HepG2 (cell line): Measurements from ENCODE around the gene DNASE2. TPM values are rescaled to one million over a fixed set of nuclear protein-coding genes. Genes with fewer than 3 reads are reported as not detected.

ENCODE experiments used
- ATAC-seq: fragments of 200-7000 bp; cut with Tn5 transposase; 3 replicates; pipeline ENCODE4 v1.9.1; 2020; ENCODE audit warnings: mild to moderate bottlenecking, moderate library complexity
- BruUV-seq: library from RNA; stranded (reverse); fragments of 400-500 nt; replicated peaks from 2 replicates; lab custom pipeline; 2021; lab: Mats Ljungman, UMichigan
- CTCF ChIA-PET: fragments of 300-600 bp; formaldehyde crosslinking; extraction: SDS; loops from one replicate; lab custom pipeline; 2021; ENCODE audit warnings: low total read pairs, inconsistent platforms, low intra/inter-chr PET ratio; lab: Yijun Ruan, JAX
- POLR2A ChIA-PET: fragments of 350-600 bp; sonication (Branson Sonifier 250); formaldehyde crosslinking; loops from one replicate; lab custom pipeline; 2020; ENCODE audit warnings: antibody characterized with exemption, inconsistent platforms; lab: Yijun Ruan, JAX
- DNase-seq: peaks from one replicate; pipeline ENCODE4 v3.0.0-alpha.2; 2015; ENCODE audit warnings: low spot score
- FAIRE-seq: peaks from 3 replicates; lab custom pipeline; 2011; peaks lifted over from hg19 to GRCh38; lab: Jason Lieb, UNC
- H2AFZ ChIP-seq: one replicate; pipeline ENCODE4 v1.6.1; 2011; ENCODE audit warnings: low read length, inconsistent platforms
- H3K27ac ChIP-seq: fragments of 300-600 bp; 3 replicates; pipeline ENCODE4 v1.8.0; 2011; ENCODE audit warnings: mixed run types, mild to moderate bottlenecking, mixed read lengths, low read length, inconsistent platforms; ENCODE audit not compliant: insufficient read depth; ENCODE audit errors: extremely low read length
- H3K27me3 ChIP-seq, 2 experiments: fragments of 200-600 bp in 1 of 2; 2 replicates in 1 of 2; 3 replicates in 1 of 2; pipeline versions ENCODE4 v1.6.0 to v1.8.0; 2011; ENCODE audit warnings: low read length in 2 of 2, mild to moderate bottlenecking in 2 of 2, moderate library complexity in 2 of 2, inconsistent platforms in 1 of 2; ENCODE audit not compliant: insufficient read depth in 2 of 2, control insufficient read depth in 1 of 2
- H3K36me3 ChIP-seq, 2 experiments: fragments of 200-600 bp in 1 of 2; replicated peaks in 1 of 2; 2 replicates in 1 of 2; 3 replicates in 1 of 2; pipeline versions ENCODE4 v1.5.1 to v1.8.0; 2011; ENCODE audit warnings: low read length in 2 of 2, inconsistent platforms in 1 of 2; ENCODE audit not compliant: insufficient read depth in 2 of 2, control insufficient read depth in 1 of 2
- H3K4me1 ChIP-seq: 2 replicates; pipeline ENCODE4 v1.5.1; 2012; ENCODE audit warnings: low read length, inconsistent platforms; ENCODE audit not compliant: insufficient read depth
- H3K4me2 ChIP-seq: 2 replicates; pipeline ENCODE4 v1.6.0; 2011; ENCODE audit warnings: low read depth, low read length, inconsistent platforms
- H3K4me3 ChIP-seq, 3 experiments: fragments of 200-600 bp in 1 of 3; sonication (generic), shearing (Covaris generic) in 1 of 3; replicated peaks in 1 of 3; 2 replicates each; pipeline ENCODE4 v1.5.1; 2011 to 2016; ENCODE audit warnings: low read length in 3 of 3, inconsistent platforms in 2 of 3, low read depth in 2 of 3, mild to moderate bottlenecking in 2 of 3, control low read depth in 1 of 3, mixed read lengths in 1 of 3; ENCODE audit not compliant: insufficient read depth in 1 of 3
- H3K79me2 ChIP-seq: one replicate; pipeline ENCODE4 v1.6.1; 2011; ENCODE audit warnings: low read length, inconsistent platforms; ENCODE audit not compliant: insufficient read depth
- H3K9ac ChIP-seq: 2 replicates; pipeline ENCODE4 v1.6.0; 2011; ENCODE audit warnings: mild to moderate bottlenecking, low read depth, low read length, inconsistent platforms; ENCODE audit not compliant: insufficient read depth
- H3K9me3 ChIP-seq: 2 replicates; pipeline ENCODE4 v1.5.1; 2012; ENCODE audit warnings: mild to moderate bottlenecking, low read length
- H4K20me1 ChIP-seq: 2 replicates; pipeline ENCODE4 v1.6.0; 2011; ENCODE audit warnings: inconsistent platforms, mild to moderate bottlenecking, low read length, moderate library complexity; ENCODE audit not compliant: insufficient read depth
- AFF4 ChIP-seq: sonication (generic); formaldehyde crosslinking; IDR thresholded peaks from 2 replicates; pipeline ENCODE4 v1.4.0; 2020; ENCODE audit warnings: missing genetic modification reagents
- MBNL3 ChIP-seq: fragments of 250-450 bp; sonication (Bioruptor Pico); conservative IDR thresholded peaks from 2 replicates; pipeline ENCODE4 v1.8.0; 2022; ENCODE audit warnings: mild to moderate bottlenecking, inconsistent platforms
- NFYB ChIP-seq: sonication (generic); formaldehyde crosslinking; IDR thresholded peaks from 2 replicates; pipeline ENCODE4 v1.4.0; 2020; ENCODE audit warnings: missing genetic modification reagents
- NFYC ChIP-seq: IDR thresholded peaks from 2 replicates; pipeline ENCODE4 v1.6.1; 2016; ENCODE audit warnings: missing genetic modification reagents, missing compliant biosample characterization
- ZNF20 ChIP-seq: sonication (generic); formaldehyde crosslinking; IDR thresholded peaks from 2 replicates; pipeline ENCODE4 v1.4.0; 2020; ENCODE audit warnings: mild to moderate bottlenecking, moderate library complexity, missing genetic modification reagents
- ZNF629 ChIP-seq: sonication (generic); formaldehyde crosslinking; conservative IDR thresholded peaks from 2 replicates; pipeline ENCODE4 v1.5.0; 2020; ENCODE audit warnings: missing genetic modification reagents
- ZNF639 ChIP-seq: conservative IDR thresholded peaks from 2 replicates; pipeline ENCODE4 v1.6.1; 2018; ENCODE audit warnings: missing genetic modification reagents
- ZNF740 ChIP-seq: sonication (generic); formaldehyde crosslinking; IDR thresholded peaks from 2 replicates; pipeline ENCODE4 v1.4.0; 2020; ENCODE audit warnings: missing genetic modification reagents
- WGBS: methylation state at CpG from one replicate; pipeline ENCODE4 v1.1.6; 2017; ENCODE audit warnings: low lambda C conversion rate; 5-methylcytosine and 5-hydroxymethylcytosine counted together
- in situ Hi-C: cut with HindIII; loops from 2 replicates; pipeline ENCODE4 v1.10.0; 2017; ENCODE audit warnings: low pct_unique_long_range_greater_than_20kb; ENCODE audit not compliant: extremely low pct_ligation_motif_present
- intact Hi-C: fragments of 100-400 bp; cut with micrococcal nuclease; formaldehyde crosslinking; loops from one replicate; pipeline ENCODE4 v1.10.0; 2022; ENCODE audit not compliant: unreplicated experiment
- polyA plus RNA-seq, 8 experiments: library from polyadenylated mRNA; depleted of rRNA in 3 of 8; stranded (reverse) in 7 of 8; unstranded in 1 of 8; fragments of >200 nt; fragmentation: Illumina TruSeq in 4 of 8; extraction: Trizol in 4 of 8; gene quantifications; 2 replicates each; pipeline versions ENCODE4 v1.2.1 to v1.2.3, GENCODE V29; 2011 to 2016; ENCODE audit warnings: low read depth in 4 of 8, missing spikeins in 1 of 8, mixed read lengths in 1 of 8; ENCODE audit not compliant: insufficient read depth in 1 of 8
- total RNA-seq, 5 experiments: library from RNA; depleted of rRNA; stranded (reverse); fragments of >200 nt; fragmentation: Illumina TruSeq; extraction: Trizol; gene quantifications; 2 replicates each; pipeline ENCODE4 v1.2.3, GENCODE V29; 2016; ENCODE audit warnings: low read depth in 1 of 5

Gene DNASE2
- total and polyA plus RNA-seq, 2 of the 13 experiments (the other 11 are each of a cell fraction or from before 2014, with no cell fraction given): 7.5 to 16.2 TPM

GRCh38 chr19:12834976-12835757, 46.1 kb downstream of the DNASE2 start (continued):
- no peak for TF ChIP-seq AFF4 (CRISPR knock-in tag)
- no peak for TF ChIP-seq ZNF20
- peak; percentile 50; the same call in 1 of the 2 replicates for TF ChIP-seq NFYB
- peak; percentile 50; the same call in 1 of the 2 replicates for TF ChIP-seq NFYC (CRISPR knock-in tag)
- no peak for TF ChIP-seq MBNL3
- no peak for TF ChIP-seq ZNF639 (CRISPR knock-in tag)

- Histone ChIP-seq H3K27me3 (peaks cover 0 to 29% of the 10 kb centered on the region in 2 experiments; a peak in 2 of 5 replicates), H3K4me1 (peaks cover 60% of the 10 kb centered on the region), H3K36me3 (no peaks in the 10 kb centered on the region), H3K4me3 (peak within 1 kb of the TSS; percentile 46 to 79 (median 67); a peak in 5 of 6 replicates), H4K20me1 (no peaks in the 10 kb centered on the region), H3K4me2 (peak within 1 kb of the TSS; percentile 67), H3K9me3 (no peaks in the 10 kb centered on the region), H3K9ac (0 out of 2 replicates have a peak within 1 kb of the TSS, but pooled peaks have one; percentile 36), H2AFZ (no peak within 1 kb of the TSS), H3K79me2 (no peaks in the 10 kb centered on the region), H3K27ac (no peak within 1 kb of the TSS)
- intact Hi-C loops (no loop called here), in situ Hi-C loops (no loop called here)
- ChIA-PET POLR2A (no interaction called here), CTCF (no interaction called here)
- ATAC-seq (no peak), DNase-seq (no peak), FAIRE-seq (no peak)
- TF ChIP-seq ZNF629 (CRISPR knock-in tag) (peak; percentile 77), ZNF740 (CRISPR knock-in tag) (0 out of 2 replicates have a peak, but pooled peaks have one; percentile 31), ZNF20 (no peak)
- 35% methylated on average over 18 of the region's 20 CpGs for WGBS
- BruUV-seq: no TSS peak
Observed at GRCh38 chr19:12834566-12834943, 46.7 kb downstream of the DNASE2 start, which contains the start of gene RTBDN. Gene RTBDN (minus strand): TSS chr19:12834579. CDS start chr19:12829979, 4,600 bp downstream.
